Mononuclear cell (primary cell): Measurements from ENCODE around the gene CCDC112. TPM values are rescaled to one million over a fixed set of nuclear protein-coding genes. Genes with fewer than 3 reads are reported as not detected.

ENCODE experiments used
- H3K27me3 ChIP-seq: 2 replicates; pipeline ENCODE4 v1.6.0; 2011; ENCODE audit warnings: low read length, control low read depth; ENCODE audit not compliant: insufficient read depth
- H3K4me1 ChIP-seq: 2 replicates; pipeline ENCODE4 v1.5.1; 2011; ENCODE audit warnings: mild to moderate bottlenecking, low read length, control low read depth; ENCODE audit not compliant: insufficient read depth
- H3K4me3 ChIP-seq: 2 replicates; pipeline ENCODE4 v1.5.1; 2011; ENCODE audit warnings: mild to moderate bottlenecking, low read length, moderate library complexity
- H3K9me3 ChIP-seq: 2 replicates; pipeline ENCODE4 v1.5.1; 2011; ENCODE audit warnings: low read depth, mild to moderate bottlenecking, control low read depth, low read length
- total RNA-seq: library from RNA; depleted of rRNA; stranded (reverse); fragments of >200 nt; gene quantifications from one replicate; pipeline ENCODE4 v1.2.3, GENCODE V29; 2012

CCDC112 gene
- total RNA-seq, 1 donor = 4.9 TPM

DNA sequence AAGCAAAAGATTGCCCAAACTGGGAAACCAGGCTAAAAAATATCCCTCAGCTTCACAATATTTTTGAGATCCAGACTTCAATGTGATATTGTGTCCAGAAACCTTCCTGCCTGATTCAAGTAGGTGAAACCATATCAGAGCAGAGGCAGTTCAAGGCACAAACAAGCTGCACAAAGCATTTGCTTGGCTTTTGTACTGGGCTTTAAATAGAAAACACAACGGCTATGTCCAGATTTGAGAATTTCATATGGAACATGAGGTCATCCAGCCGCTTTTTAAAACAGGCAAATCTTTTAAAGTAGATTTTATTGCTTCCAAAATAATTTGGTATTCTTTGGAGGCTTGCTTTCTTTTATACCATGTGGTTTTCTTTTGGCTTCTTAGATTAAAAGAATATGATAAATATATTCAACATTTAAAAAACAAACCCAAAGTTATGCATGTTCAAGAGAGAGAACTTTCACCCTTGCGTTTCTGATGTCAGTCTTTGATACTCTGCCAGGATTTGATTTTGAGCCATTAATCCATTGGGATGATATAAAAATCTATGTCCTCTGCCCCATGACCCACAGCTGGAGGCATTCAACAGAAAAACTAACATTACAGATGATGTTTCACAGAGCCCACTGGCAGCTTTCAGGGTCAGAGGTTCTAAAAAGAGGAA, 29.0 kb upstream of the CCDC112 start:
- no peaks in the 10 kb centered on the region for H3K9me3 ChIP-seq
- H3K4me1 ChIP-seq = no peaks in the 10 kb centered on the region
- peaks cover 26% of the 10 kb centered on the region for H3K27me3 ChIP-seq
- H3K4me3 ChIP-seq = no peak overlapping the region

DNA sequence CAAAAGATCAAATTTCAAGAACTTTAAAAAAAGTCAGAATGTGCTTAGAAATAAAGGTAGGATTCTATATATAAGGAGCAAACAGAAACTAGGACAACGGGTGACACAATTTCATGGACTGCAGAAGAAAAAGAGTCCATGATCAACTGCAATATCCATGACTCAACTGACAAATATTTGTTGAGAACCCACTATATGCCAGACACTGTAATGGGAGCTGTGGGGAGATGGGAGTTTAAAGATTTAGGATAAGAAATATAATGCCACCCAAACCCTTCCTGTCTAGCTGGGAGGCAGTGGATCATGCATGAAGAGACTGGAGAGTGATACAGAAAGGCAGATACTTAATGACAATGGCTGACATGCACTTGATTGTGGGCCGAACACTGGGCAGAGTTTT, 27.6 kb upstream of the CCDC112 start:
- Histone ChIP-seq H3K4me1 (no peaks in the 10 kb centered on the region), H3K4me3 (no peak overlapping the region), H3K27me3 (peaks cover 36% of the 10 kb centered on the region), H3K9me3 (no peaks in the 10 kb centered on the region)

DNA sequence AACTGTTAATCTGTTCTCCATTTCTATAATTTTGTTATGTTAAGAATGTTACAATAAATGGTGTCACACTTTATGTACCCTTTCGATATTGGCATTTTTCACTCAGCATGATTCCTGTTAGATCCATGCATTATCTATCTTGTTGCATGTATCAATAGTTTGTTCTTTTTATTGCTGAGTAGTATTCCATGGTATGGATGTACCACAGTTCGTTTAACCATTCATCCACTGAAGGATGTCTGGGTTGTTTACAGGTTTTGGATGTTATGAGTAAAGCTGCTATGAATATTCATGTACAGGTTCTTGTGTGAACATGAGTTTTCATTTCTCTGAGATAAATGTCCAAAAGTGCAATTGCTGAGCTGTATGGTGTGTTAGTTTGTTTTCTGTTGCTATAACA, 26.3 kb upstream of the CCDC112 start:
- no peak overlapping the region for H3K4me3 ChIP-seq
- no peaks in the 10 kb centered on the region for H3K4me1 ChIP-seq
- no peaks in the 10 kb centered on the region for H3K9me3 ChIP-seq
- H3K27me3 ChIP-seq = peaks cover 47% of the 10 kb centered on the region

DNA sequence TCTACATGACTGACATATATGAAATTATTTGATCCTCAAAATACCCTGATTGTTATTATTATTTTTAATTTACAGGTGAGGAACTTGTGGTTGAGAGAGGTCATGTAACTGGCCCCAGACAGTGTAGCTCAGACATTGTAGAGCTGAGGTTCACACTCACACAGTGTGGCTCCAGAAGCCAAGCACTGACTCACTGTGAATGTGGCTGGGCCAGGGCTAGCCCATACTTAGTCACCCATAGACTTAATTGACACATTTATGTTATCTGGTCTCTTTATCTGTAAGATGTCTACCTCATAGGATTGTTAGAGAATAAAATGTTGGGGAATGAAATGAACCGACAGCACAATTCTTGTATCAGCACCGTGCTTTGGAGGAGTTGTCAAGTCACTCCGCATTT, 24.9 kb upstream of the CCDC112 start:
- H3K9me3 ChIP-seq = no peaks in the 10 kb centered on the region
- no peak overlapping the region for H3K4me3 ChIP-seq
- H3K4me1 ChIP-seq = no peaks in the 10 kb centered on the region
- H3K27me3 ChIP-seq = peaks cover 50% of the 10 kb centered on the region

DNA sequence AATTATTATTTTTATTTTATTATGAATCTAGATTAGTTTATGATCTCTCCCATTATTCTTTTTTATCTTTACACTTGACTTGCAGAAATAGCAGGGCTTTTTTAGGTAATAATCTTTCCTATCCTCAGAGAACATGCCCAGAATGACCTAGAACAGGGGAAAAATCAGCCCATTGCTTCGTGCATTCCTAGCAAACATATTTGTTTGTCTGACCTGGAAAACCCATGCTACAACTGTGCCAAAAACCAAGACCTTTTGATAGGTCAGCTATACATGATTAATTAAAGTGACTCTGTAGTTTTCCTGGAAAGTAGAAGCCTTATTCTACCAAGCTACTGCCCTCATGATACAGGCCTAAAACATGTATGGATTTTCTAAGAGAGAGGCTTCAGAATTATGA, 24.1 kb upstream of the CCDC112 start:
- peaks cover 43% of the 10 kb centered on the region for H3K27me3 ChIP-seq
- no peaks in the 10 kb centered on the region for H3K4me1 ChIP-seq
- no peaks in the 10 kb centered on the region for H3K9me3 ChIP-seq
- no peak overlapping the region for H3K4me3 ChIP-seq

DNA sequence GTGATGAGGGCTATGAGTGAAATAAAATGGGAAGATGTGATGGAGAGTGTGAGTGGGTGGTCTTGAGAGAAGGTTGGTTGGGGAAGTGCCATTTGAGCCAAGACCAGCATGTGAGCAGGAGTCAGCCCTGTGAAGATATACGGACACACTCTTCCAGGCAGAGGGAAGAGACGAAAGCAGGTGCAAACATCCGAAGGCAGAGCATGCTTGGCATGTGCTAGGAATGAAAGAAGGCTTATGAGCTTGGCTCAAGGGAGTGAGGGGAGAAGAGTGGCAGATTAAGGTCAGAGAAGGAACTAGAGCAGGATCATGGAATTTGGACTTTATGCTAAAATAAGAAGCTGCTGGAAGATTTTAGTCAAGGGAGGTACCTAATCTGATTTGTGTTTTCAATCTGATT, 23.6 kb upstream of the CCDC112 start:
- no peaks in the 10 kb centered on the region for H3K4me1 ChIP-seq
- peaks cover 43% of the 10 kb centered on the region for H3K27me3 ChIP-seq
- no peaks in the 10 kb centered on the region for H3K9me3 ChIP-seq
- H3K4me3 ChIP-seq = no peak overlapping the region

DNA sequence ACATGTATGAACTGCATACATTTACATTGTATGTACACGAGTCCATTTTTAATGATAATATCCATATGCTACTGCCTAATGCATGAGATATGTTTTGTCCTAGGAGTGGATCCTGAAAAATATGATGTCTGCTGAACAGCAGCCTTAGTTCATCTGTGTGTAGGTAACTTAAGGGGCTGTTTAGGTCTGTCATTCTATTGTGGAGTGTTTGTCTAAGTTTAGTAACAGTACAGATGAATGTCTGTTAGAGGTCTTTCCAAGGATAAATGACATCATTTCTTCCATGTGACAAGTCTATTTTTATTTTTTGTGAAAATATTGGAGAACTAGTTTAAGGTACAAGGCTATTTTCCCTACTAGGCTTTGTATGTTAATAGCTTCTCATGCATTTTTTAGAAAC, 22.6 kb upstream of the CCDC112 start:
- Histone ChIP-seq H3K27me3 (peaks cover 37% of the 10 kb centered on the region), H3K4me3 (no peak overlapping the region), H3K4me1 (no peaks in the 10 kb centered on the region), H3K9me3 (no peaks in the 10 kb centered on the region)

DNA sequence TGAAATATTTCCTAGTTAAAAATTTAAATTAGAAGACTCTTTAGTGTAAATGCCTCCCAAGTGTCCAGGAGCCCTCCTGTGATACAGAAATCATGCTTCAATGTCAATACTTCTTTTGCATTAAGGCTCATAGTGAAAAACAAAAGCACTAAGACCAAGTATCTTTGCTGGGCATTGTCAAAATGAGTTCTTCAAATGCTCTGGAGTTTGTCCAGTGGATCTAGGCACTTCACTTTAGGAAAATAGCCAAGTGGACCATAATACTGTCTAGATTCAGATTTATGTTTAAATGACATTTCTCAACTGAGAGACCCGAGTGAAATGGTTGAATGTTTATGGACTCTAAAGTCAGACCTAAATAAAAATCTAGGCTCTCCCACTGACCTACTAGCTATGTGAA, 21.3 kb upstream of the CCDC112 start:
- no peaks in the 10 kb centered on the region for H3K9me3 ChIP-seq
- no peak overlapping the region for H3K4me3 ChIP-seq
- H3K4me1 ChIP-seq = no peaks in the 10 kb centered on the region
- peaks cover 46% of the 10 kb centered on the region for H3K27me3 ChIP-seq

DNA sequence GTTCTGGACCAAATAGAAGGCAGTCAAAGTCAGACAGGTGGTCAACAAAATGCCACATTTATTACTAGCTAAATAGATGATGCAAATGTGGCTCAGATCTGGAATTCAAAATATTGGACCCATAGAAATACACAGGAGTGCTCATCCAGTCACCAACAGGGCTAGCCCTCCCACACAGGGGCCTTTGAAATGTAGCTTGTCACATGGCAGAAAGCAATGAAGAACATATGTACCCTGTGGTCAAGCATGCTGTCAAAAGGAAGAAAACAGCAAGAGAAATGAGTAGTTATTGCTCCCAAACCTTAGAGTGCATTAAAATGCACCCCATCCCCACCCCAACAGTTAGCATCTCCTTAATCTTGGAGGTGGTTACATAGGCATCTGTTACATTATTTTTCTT, 20.9 kb upstream of the CCDC112 start:
- Histone ChIP-seq H3K4me1 (no peaks in the 10 kb centered on the region), H3K4me3 (no peak overlapping the region), H3K27me3 (peaks cover 50% of the 10 kb centered on the region), H3K9me3 (no peaks in the 10 kb centered on the region)

DNA sequence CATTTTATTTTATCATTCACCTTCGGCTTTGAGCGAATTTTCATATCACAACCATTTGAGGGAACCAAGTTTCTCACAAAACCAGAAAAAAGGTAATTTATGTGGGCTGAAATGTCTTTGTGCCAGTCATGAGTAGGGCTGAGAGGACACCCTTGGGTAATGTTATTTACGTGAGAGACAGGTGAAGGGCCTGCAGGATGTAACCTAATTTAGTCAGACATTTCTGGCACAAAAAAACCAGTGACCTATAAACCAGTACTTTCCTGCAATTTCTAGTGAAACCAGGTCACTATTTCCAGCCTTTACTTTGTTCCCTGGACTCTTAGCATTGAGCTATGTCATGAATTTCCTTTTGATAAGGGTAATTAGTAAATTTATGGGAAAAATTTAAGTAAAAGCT, 17.2 kb upstream of the CCDC112 start:
- Histone ChIP-seq H3K9me3 (no peaks in the 10 kb centered on the region), H3K4me3 (no peak overlapping the region), H3K4me1 (no peaks in the 10 kb centered on the region), H3K27me3 (peaks cover 38% of the 10 kb centered on the region)

DNA sequence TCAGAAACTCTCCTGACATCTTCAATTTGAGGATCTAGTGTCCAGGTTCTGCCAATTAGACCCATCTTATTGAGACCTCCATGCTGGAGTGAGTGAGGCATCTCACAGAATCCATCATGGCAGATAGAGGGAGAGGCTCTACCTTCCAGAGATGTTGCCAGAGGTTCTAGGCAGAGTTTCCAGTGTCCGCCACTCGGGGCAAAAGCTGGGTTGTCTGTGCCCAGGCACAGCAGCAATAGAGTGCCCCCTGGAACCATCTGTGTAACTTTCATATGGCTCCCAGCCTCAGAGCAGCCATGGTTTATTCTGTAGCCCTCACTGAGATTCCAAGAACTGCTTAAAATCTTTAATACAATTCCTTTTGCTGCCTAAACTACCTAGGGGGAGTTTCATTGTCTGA, 16.6 kb upstream of the CCDC112 start:
- H3K9me3 ChIP-seq = no peaks in the 10 kb centered on the region
- H3K4me3 ChIP-seq = no peak overlapping the region
- H3K27me3 ChIP-seq = peaks cover 40% of the 10 kb centered on the region
- H3K4me1 ChIP-seq = no peaks in the 10 kb centered on the region

DNA sequence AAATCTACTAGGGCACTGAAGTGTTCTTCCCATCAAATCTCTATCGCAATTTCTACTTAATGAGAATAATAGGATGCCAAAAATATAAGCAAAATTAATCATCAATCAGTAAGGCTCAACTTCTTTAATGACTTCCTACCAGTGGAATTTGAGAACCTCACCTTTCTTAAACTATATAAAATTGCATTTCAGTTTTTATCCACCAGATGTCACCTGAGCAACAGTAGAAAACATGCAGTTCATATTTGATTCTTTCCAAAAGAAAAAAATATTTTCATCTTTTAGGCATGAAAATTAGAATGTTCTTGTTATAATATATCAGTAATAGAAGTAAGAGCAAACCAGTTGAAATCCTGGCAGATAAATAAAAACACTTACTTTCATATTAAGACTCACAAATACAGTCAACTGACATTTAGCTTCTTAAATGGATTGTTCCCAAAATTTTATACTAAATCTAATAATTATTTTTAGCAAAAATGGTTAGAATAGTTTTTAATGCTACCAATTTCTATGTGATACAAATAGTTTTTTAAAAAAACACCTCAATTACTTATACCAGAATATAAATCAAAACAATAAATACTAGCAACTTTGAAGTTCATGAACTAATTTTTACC, 13.4 kb upstream of the CCDC112 start:
- Histone ChIP-seq H3K27me3 (peaks cover 46% of the 10 kb centered on the region), H3K9me3 (no peaks in the 10 kb centered on the region), H3K4me3 (no peak overlapping the region), H3K4me1 (no peaks in the 10 kb centered on the region)

DNA sequence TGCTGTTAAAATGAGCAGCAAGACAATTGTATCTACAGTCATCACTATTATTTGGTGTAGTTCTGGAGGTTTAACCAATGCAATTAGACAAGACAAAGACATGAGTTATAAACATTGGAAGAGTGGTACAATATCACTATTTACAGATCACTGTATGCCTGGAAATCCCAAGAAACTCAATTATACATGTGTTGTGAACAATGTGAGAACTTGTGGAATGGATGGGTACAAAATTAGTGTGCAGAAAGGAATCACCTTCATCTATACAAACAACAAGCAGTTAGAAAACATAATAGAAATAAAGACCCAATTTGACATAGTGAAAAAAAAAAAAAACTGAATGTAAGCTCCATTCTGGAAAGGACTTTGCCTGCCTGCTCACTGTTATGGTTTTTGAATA, 12.4 kb upstream of the CCDC112 start:
- Histone ChIP-seq H3K27me3 (peaks cover 46% of the 10 kb centered on the region), H3K4me1 (no peaks in the 10 kb centered on the region), H3K9me3 (no peaks in the 10 kb centered on the region), H3K4me3 (no peak overlapping the region)

DNA sequence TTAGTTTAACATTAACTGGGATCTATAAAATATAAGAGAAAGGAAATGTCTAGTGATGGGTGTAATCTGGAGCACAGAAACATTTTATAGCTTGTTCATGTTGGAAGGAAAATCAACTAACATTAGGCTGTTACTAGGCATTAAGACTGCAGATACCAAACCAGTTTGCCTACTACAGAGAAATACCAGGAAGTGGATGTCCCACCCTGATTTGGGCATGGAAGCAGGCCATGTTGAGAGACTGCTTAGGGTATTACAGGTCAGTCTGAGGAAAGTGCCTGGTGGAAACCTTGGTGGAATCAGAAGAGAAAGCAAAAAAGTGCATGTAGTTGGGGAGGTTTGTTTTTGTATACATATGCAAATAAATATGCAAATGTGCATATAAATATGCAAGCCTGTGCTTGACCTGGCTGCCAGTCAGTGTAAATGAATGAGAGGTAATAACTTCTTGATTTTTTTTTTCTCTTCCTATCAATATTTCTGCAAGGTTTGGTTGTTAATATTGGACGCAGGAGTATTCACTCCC, 9.6 kb upstream of the CCDC112 start:
- peaks cover 36% of the 10 kb centered on the region for H3K27me3 ChIP-seq
- H3K4me1 ChIP-seq = no peaks in the 10 kb centered on the region
- H3K9me3 ChIP-seq = no peaks in the 10 kb centered on the region
- no peak overlapping the region for H3K4me3 ChIP-seq

DNA sequence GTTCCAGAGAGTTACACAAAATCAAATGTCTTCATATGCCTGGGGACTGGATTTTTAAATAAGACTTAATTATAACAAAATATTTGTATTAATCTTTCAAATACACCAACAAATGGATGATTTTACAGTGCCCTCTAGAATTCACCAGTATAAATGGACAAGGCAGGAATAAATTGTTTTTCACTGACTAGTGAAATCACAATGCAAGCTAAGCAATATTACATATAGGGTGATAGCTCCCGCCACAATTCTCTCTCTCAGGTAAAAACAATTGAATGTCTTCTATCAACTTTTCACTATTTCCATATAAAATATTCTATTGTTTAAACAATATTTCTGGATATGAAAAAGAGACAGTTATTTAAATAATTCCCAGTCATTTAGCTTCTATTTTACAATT, 8.0 kb upstream of the CCDC112 start:
- no peak overlapping the region for H3K4me3 ChIP-seq
- peaks cover 39% of the 10 kb centered on the region for H3K27me3 ChIP-seq
- H3K9me3 ChIP-seq = no peaks in the 10 kb centered on the region
- no peaks in the 10 kb centered on the region for H3K4me1 ChIP-seq

DNA sequence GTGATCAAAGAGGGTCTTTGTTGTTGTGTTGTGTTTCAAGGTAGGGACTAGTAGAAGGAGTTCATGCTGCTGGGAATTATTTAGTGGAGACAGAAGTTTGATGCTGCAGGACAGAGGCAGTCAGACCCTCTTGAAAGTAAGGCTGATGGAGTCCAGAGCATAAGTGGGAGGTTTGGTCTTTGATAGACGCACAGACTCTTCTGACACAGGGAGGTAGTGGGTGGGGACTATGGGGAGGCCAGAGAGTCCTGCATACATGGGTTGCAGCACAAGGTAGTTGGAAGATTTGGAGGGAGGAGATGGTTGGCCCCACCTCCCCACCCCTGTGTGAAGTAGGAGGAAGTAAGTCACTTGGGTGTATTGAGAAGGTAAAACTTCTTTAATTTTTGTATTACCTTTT, 2.4 kb upstream of the CCDC112 start:
- peaks cover 14% of the 10 kb centered on the region for H3K4me1 ChIP-seq
- no peak overlapping the region for H3K4me3 ChIP-seq
- H3K9me3 ChIP-seq = no peaks in the 10 kb centered on the region
- peaks cover 11% of the 10 kb centered on the region for H3K27me3 ChIP-seq
